ENCODE measurements around the gene PRDX6. TPM values are rescaled to one million over a fixed set of nuclear protein-coding genes. Genes with fewer than 3 reads are reported as not detected.

Gene PRDX6
- polyA plus RNA-seq, 1 experiment = 885 TPM

DNA sequence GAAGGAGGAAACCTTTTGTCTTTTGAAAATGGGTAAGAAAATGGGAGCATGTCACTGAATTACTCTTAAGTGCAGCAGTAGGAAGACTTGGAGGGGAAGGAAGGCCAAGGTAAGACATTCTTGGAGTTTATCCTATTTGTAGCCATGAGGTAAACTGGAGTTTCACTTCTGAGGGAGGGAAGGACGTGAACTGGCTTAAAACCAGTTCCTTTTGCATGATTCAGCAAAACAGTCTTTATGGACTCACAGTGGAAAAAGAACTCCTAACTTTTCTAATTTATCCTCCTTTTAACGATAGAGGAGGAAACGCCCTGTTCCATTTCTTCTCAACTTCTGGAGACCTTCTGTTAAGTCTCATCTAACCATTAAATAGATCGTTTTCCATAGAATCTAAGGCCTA, 2.5 kb downstream of the PRDX6 start:
- DNase-seq (ENCODE audit: low read depth) = no peak
- POLR2A ChIA-PET = no interaction called here
- H3K27me3 ChIP-seq (ENCODE audit: control insufficient read depth, insufficient read depth, low read length) = no peaks in the 10 kb centered on the region
- CTCF ChIA-PET = interaction anchor here (1.7 kb wide), 1 partner anchor 737 kb away, joined by 4 read pairs; no protein-coding TSS in a partner anchor
- H3K36me3 ChIP-seq (ENCODE audit: control insufficient read depth, insufficient read depth, low read length) = peaks cover 8% of the 10 kb centered on the region
- peak overlapping the region; percentile 82 for H3K4me3 ChIP-seq (ENCODE audit: low read depth, low read length)
- no peak for TF ChIP-seq CTCF (IDR thresholded peaks at IDR 0.05; ENCODE audit: insufficient read depth, low read depth, low read length)

GRCh38 chr1:173481195-173481772, 4.1 kb downstream of the PRDX6 start:
- Histone ChIP-seq H3K4me3 (ENCODE audit: low read depth, low read length) (no peak overlapping the region), H3K27me3 (ENCODE audit: control insufficient read depth, insufficient read depth, low read length) (no peaks in the 10 kb centered on the region), H3K36me3 (ENCODE audit: control insufficient read depth, insufficient read depth, low read length) (peaks cover 13% of the 10 kb centered on the region)
- ChIA-PET CTCF (interaction anchor here (1.2 kb wide), 1 partner anchor 52 kb away, joined by 3 read pairs; no protein-coding TSS in a partner anchor), POLR2A (no interaction called here)
- DNase-seq (ENCODE audit: low read depth) = no peak
- no peak for TF ChIP-seq CTCF (IDR thresholded peaks at IDR 0.05; ENCODE audit: insufficient read depth, low read depth, low read length)

DNA sequence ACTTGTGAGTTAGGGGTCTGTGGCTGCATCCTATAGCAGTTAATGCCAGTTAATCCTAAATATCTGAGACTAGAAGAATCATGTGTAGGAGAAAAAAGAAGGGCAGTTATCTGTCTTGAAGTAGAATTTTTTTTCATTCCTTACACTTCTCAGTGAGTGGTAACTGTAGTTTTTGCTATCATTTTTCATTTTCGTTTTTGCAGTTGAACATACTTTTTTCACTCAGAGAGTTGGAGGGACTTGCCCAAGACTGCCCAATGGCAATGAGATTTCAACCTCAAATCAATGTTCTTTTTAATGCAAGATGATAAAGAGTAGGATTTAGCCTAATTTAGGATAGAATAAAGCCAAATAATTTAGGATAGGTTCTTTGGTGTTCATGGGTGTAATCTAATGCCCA, 5.5 kb downstream of the PRDX6 start:
- DNase-seq (ENCODE audit: low read depth) = no peak
- no peak overlapping the region for H3K4me3 ChIP-seq (ENCODE audit: low read depth, low read length)
- POLR2A ChIA-PET = no interaction called here
- H3K27me3 ChIP-seq (ENCODE audit: control insufficient read depth, insufficient read depth, low read length) = no peaks in the 10 kb centered on the region
- no peak for TF ChIP-seq CTCF (IDR thresholded peaks at IDR 0.05; ENCODE audit: insufficient read depth, low read depth, low read length)
- CTCF ChIA-PET = no interaction called here
- H3K36me3 ChIP-seq (ENCODE audit: control insufficient read depth, insufficient read depth, low read length) = peaks cover 20% of the 10 kb centered on the region

DNA sequence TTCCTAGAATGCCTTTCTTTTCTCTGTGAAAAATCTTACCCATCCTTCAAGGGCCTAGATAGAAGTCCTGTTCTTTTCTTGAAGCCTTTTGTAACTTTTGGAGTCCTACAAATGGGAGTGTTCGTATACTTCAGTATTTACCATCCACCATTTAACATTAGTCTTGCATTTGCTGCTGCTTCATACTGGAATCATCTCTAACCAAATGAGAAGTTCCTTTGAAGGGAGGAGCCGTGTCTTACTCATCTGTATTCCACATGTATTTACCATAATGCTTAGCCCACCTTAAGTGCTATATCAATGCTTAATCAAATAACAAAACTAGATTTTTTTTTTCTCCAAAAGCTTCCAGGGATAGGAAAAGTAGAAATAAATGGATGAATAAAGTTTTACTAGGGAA, 7.1 kb downstream of the PRDX6 start:
- H3K36me3 ChIP-seq (ENCODE audit: control insufficient read depth, insufficient read depth, low read length) = peaks cover 25% of the 10 kb centered on the region
- CTCF ChIA-PET = no interaction called here

DNA sequence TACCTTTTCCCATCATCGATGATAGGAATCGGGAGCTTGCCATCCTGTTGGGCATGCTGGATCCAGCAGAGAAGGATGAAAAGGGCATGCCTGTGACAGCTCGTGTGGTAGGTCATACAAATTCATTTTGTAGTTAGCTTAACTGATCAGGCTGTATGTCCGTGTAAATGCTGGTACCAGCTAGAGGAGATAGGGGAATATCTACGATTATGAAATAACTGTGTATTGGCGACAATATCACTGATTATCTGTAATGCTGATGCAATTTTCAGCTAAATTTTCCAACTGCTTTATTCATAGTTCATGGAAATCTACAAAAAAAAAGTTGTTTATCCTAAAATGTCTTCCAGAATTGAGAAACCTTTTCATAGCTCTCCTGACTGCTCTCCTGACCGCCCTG, 8.3 kb downstream of the PRDX6 start:
- H3K36me3 ChIP-seq (ENCODE audit: control insufficient read depth, insufficient read depth, low read length) = peaks cover 25% of the 10 kb centered on the region
- H3K4me3 ChIP-seq (ENCODE audit: low read depth, low read length) = no peak overlapping the region
- no peak for DNase-seq (ENCODE audit: low read depth)
- TF ChIP-seq CTCF (IDR thresholded peaks at IDR 0.05; ENCODE audit: insufficient read depth, low read depth, low read length) = no peak
- ChIA-PET CTCF (interaction anchor here (0.6 to 1.0 kb wide), 2 partner anchors 13 to 229 kb away, joined by 3 read pairs; partner anchors contain the start of gene KLHL20), POLR2A (no interaction called here)
- no peaks in the 10 kb centered on the region for H3K27me3 ChIP-seq (ENCODE audit: control insufficient read depth, insufficient read depth, low read length)

More for the DNA sequence above, 7.1 kb downstream of the PRDX6 start:
- POLR2A ChIA-PET = no interaction called here
- Histone ChIP-seq H3K27me3 (ENCODE audit: control insufficient read depth, insufficient read depth, low read length) (no peaks in the 10 kb centered on the region), H3K4me3 (ENCODE audit: low read depth, low read length) (no peak overlapping the region)
- DNase-seq (ENCODE audit: low read depth) = no peak
- no peak for TF ChIP-seq CTCF (IDR thresholded peaks at IDR 0.05; ENCODE audit: insufficient read depth, low read depth, low read length)

All from BJ (cell line).